ENCODE results near the gene GIMAP7.
"Not testable (repeated sequence)": the region's sequence is repeated elsewhere in the genome, so short reads cannot be mapped to it uniquely, and the experiment has no call there.

The GIMAP7 gene
- total RNA-seq: 52.7 to 245 (median 164) reads per million in 4 experiments

- DNase-seq: no peak
These were observed at the start of gene GIMAP7 for GRCh38 chr7:150514748-150515222. TSS of gene GIMAP7 (plus strand) at chr7:150514872. CDS start at chr7:150519975, 5,103 bp downstream.

DNA sequence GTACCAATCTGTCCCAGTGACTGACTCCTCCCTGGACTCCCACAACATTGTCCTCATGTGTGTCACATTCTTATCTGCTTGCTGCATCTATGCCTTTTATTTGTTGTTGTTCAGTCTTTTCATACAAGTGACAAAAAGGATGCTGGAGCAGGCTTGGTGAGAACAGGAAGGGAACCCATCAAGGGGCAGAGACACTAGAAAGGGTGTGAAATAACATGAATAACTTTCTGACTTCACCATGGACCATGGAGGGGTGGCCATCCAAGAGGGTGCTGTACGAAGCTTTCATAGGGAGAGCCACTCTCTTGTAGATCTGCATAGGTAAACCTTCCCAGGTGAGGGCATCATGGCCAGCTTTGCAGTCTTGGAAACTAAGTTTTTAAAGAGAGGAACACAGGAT, 49.7 kb upstream of the GIMAP7 start:
- no peak for DNase-seq

DNA sequence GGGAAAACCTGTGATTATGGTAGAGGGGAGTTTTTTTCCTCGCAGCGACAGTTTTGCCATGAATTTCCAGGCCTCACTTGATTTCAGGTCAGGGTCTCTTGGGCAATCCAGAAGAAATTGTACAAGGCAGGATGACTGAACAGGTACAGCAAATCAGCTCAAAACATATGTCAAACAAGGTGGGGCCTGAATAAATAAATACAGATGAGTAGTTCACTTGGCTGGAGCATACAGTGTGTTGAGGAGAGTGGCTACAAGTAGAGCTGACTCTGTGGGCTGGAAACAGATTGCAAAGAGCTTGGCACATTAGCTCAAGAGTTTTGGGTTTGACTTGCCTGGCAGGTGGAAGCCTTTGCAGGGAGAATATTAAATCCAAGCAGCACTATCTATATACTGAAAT, 49.3 kb upstream of the GIMAP7 start:
- DNase-seq: no peak

- DNase-seq: no peak
These were observed 48.2 kb upstream of the GIMAP7 start for GRCh38 chr7:150466477-150466876.

GRCh38 chr7:150468241-150468640, 46.4 kb upstream of the GIMAP7 start:
- no peak for DNase-seq

DNA sequence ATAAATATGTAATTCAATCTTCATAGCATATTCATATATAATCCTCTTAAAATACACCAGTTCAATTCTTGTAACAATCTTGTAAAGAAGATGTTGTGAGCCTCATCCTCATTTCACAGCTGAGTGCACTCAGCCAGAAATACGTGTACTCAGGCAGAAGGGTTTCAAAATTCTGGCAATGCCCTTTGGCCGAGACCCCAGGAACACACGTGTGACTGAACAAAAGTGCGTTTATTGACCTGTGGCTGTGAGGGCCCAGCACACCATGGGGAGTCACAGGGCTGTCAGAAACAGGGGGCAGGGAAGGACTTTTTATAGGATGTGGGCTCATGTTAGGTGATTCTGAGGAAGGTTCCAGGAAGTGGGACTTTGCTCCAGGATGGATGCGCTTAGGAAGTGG, 42.8 kb upstream of the GIMAP7 start:
- no peak for DNase-seq

GRCh38 chr7:150473902-150474301, 40.8 kb upstream of the GIMAP7 start:
- no peak for DNase-seq

DNA sequence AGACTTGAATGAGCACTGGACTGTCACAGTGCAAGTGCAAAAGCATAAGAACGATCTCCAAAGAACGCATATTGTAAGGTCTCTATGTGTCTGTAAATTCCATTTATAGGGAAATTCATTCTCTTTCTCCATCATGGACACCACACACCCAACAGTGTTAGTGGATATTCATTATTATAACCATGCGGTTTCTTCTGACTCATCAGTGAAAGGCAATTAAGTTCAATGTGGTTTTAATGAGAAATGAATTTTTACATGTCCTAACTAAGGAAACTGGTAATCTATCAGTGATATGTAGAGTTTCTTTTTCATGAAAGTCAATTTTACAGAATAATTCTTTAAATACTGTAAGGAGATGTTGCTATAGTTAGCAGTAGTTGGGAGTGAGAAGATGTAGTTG, 38.4 kb upstream of the GIMAP7 start:
- no peak for DNase-seq

- DNase-seq: no peak
These were observed 37.6 kb upstream of the GIMAP7 start for GRCh38 chr7:150476819-150477631.

GRCh38 chr7:150479023-150479716, 35.5 kb upstream of the GIMAP7 start:
- no peak for DNase-seq

- no peak for DNase-seq
These were observed 33.3 kb upstream of the GIMAP7 start for GRCh38 chr7:150481186-150481920.

GRCh38 chr7:150481922-150482321, 32.8 kb upstream of the GIMAP7 start:
- no peak for DNase-seq

- not testable (repeated sequence) for DNase-seq
These were observed 31.2 kb upstream of the GIMAP7 start for GRCh38 chr7:150483514-150483913.

DNA sequence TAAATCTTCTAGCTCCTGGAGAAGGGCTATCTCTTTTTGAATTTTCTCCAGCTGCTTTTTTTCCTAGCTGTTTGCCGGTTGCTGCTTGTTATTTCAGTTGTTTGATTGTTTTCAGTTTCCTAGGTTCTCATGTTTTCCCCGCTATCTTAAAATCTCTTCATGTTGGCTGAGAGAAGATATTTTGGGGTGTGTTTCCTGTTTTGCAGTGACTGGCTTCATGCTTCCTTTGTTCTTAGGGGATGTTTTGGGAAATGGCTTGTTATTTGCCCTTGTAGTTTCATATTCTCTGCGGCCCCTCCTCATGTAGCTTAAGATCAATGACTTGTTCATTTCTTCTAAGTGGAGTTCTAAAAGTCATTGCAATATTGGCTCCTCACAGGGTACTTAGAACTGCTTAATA, 30.6 kb upstream of the GIMAP7 start:
- DNase-seq: not testable (repeated sequence)

- DNase-seq: no peak
These were observed 27.0 kb upstream of the GIMAP7 start for GRCh38 chr7:150487625-150488024.

DNA sequence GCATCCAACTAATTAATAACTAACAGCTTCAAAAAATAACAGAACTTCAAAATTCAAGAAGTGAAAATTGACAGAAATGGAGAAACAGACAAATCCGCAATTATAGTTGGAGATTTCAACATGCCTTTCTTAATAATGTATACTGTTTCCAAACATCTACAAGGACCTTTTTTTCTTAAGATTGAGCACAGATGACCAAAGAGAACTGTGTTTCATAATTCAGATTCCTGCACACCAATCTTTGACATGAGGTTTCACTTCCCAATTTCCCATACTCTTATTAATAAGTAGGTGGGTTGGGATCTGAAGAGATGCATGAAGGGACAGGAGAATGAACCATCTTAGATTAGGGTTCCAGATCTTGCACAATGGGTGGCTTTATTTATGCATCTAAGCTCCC, 24.9 kb upstream of the GIMAP7 start:
- DNase-seq: no peak

DNA sequence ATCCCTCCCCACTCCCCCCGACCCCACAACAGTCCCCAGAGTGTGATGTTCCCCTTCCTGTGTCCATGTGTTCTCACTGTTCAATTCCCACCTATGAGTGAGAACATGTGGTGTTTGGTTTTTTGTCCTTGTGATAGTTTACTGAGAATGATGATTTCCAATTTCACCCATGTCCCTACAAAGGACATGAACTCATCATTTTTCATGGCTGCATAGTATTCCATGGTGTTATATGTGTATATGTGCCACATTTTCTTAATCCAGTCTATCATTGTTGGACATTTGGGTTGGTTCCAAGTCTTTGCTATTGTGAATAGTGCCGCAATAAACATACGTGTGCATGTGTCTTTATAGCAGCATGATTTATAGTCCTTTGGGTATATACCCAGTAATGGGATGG, 21.2 kb upstream of the GIMAP7 start:
- DNase-seq: not testable (repeated sequence)

DNA sequence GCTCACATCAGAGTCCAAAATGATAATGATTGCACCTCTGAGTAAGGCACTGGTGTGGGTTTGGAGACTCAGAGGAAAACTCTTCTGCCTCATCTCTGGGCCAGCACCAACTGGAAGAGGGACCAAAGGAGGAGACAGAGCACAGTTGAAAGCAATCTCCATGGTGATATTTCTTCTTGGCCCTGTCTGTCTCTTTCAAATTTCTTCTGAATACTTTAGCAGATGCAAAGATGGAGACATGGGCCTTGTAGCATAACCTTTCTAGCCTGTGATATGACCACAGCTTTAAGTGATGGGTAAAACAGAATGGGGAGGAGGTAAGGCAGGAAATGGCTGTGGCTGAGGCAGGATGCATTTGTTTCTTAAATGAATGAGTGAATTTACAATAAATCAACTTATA, 12.2 kb upstream of the GIMAP7 start:
- DNase-seq: no peak

- DNase-seq: no peak
These were observed 11.5 kb upstream of the GIMAP7 start for GRCh38 chr7:150503155-150503554.

DNA sequence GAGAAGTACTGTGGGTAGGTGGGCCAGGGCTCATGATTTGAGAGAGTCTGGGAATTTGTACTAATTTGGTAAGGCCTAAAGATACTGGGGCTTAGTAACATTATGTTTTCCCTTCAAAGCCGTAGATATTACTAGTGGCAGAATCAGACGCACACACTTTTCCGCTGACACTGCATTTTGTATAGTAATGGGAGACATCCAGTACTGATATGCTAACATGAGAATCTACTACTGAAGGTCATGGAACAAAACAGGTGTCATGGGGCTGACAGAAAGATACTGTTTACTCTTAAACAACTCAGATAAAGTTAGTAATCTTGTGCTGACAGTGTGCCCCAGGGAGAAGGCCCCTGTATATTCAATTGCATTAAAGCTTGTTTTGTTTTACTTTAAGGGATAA, 11.1 kb upstream of the GIMAP7 start:
- DNase-seq: no peak

- no peak for DNase-seq
These were observed 6.6 kb upstream of the GIMAP7 start for GRCh38 chr7:150507947-150508602.

- no peak for DNase-seq
These were observed 3.6 kb upstream of the GIMAP7 start for GRCh38 chr7:150511048-150511447.

GRCh38 chr7:150513758-150514157, 914 bp upstream of the GIMAP7 start:
- DNase-seq: no peak

Data from effector CD8-positive, alpha-beta T cell (primary cell).